CD4-positive, alpha-beta T cell treated with Interleukin-2 at 100 ng/mL for 4 hours (primary cell): ENCODE data around the gene IGLON5.

Source experiments
- DNase-seq: peaks from one replicate; pipeline ENCODE4 v3.0.0-alpha.2; 2020; ENCODE audit warnings: low spot score

IGLON5 gene

GRCh38 chr19:51339313-51339686, 27.9 kb downstream of the IGLON5 start:
- DNase-seq, result no peak

DNA sequence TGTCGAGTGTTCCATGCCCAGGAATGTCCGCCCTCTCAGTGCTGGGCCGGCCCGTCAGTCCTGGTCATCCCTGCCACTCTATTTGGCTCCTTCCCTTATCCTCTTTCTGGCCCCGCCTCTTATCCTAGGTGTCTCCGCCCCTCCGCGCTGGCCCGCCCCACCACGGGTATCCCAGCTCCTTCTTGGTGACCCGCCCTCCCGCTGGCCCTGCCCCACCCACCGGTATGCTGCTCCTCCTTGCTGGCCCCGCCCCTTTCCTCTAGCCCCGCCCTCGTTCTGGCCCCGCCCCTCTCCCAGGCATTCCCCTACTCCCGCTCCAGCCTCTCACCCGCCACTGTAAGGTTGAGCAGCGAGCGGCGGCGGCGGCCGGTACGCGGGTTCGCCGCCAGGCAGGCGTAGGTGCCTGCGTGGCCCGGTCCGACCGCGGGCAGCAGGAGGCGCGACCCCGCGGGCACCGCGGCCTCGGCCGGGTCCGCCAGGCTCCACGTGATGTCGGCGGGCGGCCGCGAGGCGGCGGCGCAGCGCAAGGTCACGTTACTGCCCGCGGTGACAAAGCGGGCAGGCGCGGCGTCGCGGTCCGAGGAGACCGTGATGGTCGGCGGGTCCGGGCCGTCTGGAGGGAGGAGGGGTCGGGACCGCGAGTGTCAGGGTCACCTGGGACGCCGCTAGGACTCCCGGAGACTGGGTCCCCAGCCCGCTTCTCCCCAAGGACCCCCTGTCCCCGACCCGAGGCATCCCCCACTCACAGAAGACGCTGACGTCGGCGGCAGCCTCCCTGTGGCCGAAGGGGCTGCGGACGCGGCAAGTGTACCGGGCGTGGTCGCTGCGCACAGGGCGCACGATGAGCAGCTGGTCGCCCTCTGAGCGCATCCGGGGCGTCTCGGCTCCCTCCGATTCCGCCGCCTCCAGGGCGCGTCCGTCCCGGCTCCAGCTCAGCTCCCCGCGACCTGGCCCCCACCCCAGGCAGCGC, 28.5 kb downstream of the IGLON5 start:
- peak; percentile 90 for DNase-seq

- DNase-seq, result no peak
Observed at GRCh38 chr19:51341066-51341465, 29.6 kb downstream of the IGLON5 start.

- DNase-seq, result no peak
Observed at GRCh38 chr19:51341976-51342580, 30.6 kb downstream of the IGLON5 start, which contains the start of gene VSIG10L. TSS of gene VSIG10L (minus strand) at chr19:51342139. CDS start at chr19:51342124, 15 bp downstream.

DNA sequence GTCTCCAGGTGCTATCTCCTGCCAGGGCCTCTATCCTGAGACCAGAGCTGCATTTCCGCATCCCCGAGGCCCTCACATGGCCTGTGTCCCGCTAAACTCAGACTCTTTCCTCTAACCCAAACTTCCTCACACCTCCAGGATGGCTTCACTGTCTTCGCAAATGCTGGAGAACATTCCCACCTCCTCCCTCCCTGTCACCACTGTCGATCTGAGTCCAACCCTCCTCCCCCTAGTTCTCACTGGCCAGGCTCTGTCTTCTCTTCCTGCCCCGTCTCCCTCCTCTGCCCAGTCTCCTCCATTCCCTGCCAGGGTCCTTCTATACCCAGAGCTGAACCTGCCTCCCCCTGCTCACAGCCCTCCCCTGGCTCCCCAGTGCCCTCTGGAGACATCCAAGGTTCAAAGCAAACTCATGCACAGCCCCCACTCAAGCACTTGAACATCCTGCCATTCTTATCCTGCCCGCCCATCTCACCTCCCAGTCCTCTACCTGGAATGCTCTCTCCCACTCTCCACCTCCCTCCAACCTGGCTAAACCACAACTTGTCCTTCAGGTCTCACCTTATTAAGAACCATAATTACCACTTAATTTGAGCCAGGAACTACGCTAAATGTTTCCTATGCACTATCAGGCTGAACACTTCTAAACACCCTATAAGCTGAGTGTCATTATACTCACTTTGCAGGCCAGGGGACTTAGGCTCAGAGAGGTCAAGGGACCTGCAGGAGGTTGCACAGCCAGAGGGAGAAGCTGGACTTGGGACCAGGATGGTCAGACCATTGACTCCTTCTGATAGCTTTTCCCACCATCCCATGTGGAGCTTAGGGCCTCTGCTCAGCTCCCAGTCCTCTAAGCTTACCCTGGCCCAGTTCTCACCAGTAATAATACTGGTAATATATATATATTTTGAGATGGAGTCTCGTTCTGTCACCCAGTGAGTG, 31.5 kb downstream of the IGLON5 start:
- no peak for DNase-seq

DNA sequence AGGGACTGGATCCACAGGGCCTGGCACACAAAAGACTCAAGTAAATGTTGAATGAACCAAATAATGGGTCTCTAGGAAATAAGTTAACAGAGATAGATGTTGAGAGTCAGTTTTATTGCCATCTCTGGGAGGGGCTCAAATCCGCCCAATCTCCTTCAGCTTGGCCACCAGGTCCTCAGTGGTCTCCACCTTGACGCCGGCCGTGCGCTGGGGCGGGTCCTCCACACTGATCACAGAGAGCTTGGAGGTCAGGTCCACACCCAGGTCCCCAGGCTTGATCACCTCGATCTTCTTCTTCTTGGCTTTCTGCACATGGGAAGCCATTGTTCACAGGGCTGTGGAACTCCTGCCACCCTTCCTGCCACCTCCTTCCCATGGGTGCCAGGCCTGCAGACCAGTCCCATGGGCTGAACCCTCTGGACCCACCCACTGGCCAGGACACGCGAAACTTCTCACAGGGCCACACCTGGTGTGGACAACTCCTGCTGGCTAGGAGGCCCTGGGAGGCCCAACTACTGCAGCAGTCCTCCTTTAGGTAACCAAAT, 33.7 kb downstream of the IGLON5 start:
- no peak for DNase-seq

GRCh38 chr19:51346742-51347141, 35.3 kb downstream of the IGLON5 start:
- DNase-seq, result no peak

- no peak for DNase-seq
Observed at GRCh38 chr19:51347209-51347928, 35.9 kb downstream of the IGLON5 start.

DNA sequence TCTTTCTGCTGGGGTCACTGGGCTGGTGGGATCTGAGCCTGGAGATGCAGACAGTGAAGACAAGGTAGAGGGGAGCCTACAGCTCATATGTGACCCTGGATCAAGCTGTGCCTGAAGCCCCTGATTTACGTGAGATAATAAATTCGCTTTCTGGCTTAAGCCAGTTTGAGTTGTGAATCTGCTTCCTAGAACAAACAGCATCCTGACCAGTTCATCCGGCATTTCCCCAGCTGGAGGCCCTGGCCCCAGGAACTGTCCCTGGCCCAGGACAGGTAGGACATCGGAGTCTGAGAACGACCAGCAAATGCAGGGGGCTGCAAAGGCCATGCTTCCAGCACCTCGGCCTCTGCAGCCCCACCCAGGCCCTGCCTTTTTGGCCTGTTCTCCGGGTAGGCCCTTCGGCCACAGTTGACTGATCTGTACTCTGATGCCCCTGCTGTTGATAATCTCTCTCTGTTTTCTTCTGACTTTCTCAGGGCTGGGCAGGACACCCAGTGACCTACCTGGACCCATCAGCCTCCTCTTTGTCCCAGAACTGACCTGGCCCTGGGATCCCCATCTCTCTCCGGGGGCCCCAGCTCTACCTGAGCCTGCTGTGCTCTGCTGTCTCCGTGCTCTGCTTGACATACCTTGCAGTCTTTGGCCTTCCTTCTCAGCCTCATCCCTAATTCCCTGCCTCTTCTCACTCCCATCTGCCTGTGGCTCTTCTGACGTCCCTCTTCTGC, 40.0 kb downstream of the IGLON5 start:
- DNase-seq, result no peak

DNA sequence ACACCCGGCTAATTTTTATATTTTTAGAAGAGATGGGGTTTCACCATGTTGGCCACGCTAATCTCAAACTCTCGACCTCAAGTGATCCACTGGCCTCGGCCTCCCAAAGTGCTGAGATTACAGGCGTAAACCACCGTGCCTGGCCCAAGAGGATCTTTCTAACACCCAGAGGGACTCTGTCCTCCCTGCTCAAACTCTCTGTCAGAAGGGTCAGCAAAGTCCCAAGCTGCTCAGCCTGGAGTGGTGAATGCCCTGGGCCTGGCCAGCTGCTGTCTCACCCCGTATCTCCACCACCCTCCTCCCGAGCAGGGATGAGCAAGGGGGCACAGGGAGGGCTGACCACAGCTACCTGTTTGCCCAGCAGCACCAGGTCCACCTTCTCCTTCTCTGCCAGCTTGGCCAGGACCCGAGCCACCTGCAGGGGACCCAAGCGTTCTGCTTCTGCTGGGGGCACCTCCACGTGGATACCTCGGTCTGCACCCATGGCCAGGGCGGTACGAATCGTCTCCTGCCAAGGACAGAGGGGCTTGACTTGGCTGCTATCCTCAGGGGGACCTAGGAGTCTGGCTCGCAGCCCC, 41.4 kb downstream of the IGLON5 start:
- DNase-seq, result no peak

- DNase-seq, result no peak
Observed at GRCh38 chr19:51354103-51354741, 42.8 kb downstream of the IGLON5 start.

DNA sequence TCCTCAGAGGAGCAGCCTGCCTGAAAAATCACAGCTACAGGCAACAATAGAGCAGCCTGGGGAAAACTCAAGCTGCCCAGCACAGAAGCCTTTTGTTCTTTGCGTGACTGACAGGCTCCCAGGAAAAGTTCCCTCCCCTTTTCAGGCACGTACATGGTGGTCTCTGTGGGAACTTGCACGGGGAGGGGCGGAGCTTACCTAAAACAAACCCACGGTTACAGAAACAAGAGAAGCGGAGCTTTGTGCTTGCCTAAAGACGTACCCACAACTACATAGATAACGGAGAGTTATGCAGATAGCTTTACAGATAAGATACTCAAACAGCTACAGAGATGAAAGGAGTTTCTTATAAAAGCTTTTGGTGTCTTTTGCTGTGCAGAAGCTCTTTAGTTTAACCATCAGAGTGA, 43.3 kb downstream of the IGLON5 start:
- DNase-seq, result no peak

DNA sequence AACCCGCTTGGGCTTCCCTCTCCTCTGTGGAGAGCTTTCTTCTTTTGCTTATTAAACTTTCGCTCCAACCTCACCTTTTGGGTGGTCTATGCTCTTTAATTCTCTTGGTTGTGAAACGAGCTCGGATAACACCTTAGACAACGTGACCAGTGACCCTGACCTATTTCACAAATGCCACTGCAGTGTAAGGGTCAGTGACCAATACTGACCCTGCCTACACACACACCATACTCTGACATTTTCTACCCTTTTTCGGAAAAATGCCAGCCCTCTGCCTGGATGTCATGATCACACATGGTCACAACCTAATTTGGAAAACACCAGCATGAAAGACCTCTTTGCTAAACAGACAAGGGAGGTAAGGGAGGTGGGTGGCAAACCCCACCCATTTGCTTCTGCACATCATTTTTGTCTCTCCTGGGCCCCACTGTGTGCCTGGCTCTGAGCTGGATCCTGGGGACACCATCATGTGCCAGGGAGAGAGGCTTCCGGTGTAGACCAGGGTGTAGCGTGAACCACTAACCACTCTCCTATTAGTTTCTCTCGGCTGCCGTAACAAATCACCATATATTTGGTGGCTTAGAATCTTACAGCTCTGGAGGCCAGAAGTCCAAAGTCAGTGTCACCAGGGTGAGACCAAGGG, 44.8 kb downstream of the IGLON5 start:
- DNase-seq, result no peak

- DNase-seq, result no peak
Observed at GRCh38 chr19:51357952-51358351, 46.5 kb downstream of the IGLON5 start.

GRCh38 chr19:51359294-51359693, 47.9 kb downstream of the IGLON5 start:
- no peak for DNase-seq

DNA sequence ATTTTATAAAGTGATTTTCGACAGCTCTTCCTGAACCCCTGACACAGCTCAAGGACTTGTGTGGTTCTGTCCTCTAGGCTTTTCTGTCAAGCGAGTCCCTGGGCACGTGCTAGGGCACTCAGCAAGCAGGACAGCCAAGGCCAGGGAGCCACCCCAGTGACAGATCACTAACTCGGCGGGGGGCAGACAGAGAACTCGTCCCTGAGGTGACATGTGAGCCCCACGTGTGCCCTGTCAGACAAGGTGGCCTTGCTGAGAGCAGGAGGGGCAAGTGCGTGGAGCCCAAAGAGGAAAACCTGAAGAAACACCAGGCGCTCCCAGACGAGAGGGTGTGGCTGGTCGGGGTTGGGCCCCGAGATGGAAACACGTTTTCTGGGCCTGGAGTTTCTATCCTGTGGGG, 49.8 kb downstream of the IGLON5 start:
- no peak for DNase-seq

DNA sequence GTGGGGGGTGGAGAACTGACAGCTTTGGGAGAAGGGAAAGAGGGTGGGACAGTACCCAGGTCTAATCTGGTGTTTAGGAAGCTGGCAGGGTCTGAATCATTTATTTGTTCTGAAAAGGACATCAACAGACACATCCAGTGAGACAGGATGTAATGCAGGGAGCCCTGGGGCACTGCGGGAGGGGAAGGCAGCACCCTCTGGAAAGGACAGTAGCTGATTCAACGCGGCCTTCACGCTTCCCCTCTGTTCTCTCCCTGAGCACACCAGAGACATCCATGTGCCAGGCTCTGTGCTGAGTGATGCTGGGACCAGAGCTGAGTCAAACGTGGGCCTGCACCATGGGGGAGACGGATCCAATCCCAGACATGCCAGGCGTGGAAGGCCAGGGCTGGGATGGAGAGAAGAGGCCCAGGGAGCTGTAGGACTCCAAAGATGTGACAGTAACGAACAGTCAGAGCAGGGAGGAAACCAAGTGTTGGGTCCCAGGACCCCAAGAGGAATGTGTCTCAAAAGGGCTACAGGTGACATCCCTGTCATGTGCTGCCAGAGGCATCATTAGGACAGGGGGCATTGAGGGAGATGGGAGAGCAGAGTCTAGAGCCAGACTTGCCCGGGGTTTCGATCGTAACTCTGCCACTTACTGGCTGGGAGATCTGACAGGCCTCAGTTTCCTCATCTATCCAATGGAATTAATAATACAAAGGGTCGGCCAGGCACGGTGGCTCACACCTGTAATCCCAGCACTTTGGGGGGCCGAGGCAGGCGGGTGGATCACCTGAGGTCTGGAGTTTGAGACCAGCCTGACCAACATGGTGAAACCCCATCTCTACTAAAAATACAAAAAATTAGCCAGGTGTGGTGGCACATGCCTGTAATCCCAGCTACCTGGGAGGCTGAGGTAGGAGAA, 53.0 kb downstream of the IGLON5 start:
- DNase-seq, result no peak
